ENCODE results near the gene CAST.

The CAST gene

GRCh38 chr5:96675882-96676281 is 13.7 kb downstream of the CAST start:
- DNase-seq: no peak

GRCh38 chr5:96677496-96677895 is 15.3 kb downstream of the CAST start:
- no peak for DNase-seq

GRCh38 chr5:96679293-96679692 is 17.1 kb downstream of the CAST start:
- DNase-seq: no peak

- DNase-seq: no peak
Observed at GRCh38 chr5:96680759-96681470, 18.7 kb downstream of the CAST start.

- no peak for DNase-seq
Observed at GRCh38 chr5:96683392-96683791, 21.2 kb downstream of the CAST start.

- no peak for DNase-seq
Observed at GRCh38 chr5:96683810-96684209, 21.6 kb downstream of the CAST start.

GRCh38 chr5:96687080-96687479 is 24.9 kb downstream of the CAST start:
- no peak for DNase-seq

GRCh38 chr5:96687812-96688453 is 25.8 kb downstream of the CAST start:
- DNase-seq: no peak

- DNase-seq: no peak
Observed at GRCh38 chr5:96690861-96691260, 28.7 kb downstream of the CAST start.

- DNase-seq: no peak
Observed at GRCh38 chr5:96691503-96692303, 29.5 kb downstream of the CAST start.

- no peak for DNase-seq
Observed at GRCh38 chr5:96692441-96692840, 30.3 kb downstream of the CAST start.

- no peak for DNase-seq
Observed at GRCh38 chr5:96699186-96699820, 37.1 kb downstream of the CAST start.

GRCh38 chr5:96702503-96703383 is 40.6 kb downstream of the CAST start:
- peak; percentile 87 for DNase-seq

- DNase-seq: no peak
Observed at GRCh38 chr5:96703384-96703920, 41.3 kb downstream of the CAST start.

- no peak for DNase-seq
Observed at GRCh38 chr5:96703995-96704394, 41.8 kb downstream of the CAST start.

- no peak for DNase-seq
Observed at GRCh38 chr5:96706433-96707111, 44.4 kb downstream of the CAST start.

GRCh38 chr5:96708600-96708999 is 46.4 kb downstream of the CAST start:
- no peak for DNase-seq

- no peak for DNase-seq
Observed at GRCh38 chr5:96709152-96709821, 47.1 kb downstream of the CAST start.

- DNase-seq: no peak
Observed at GRCh38 chr5:96712100-96712746, 50.0 kb downstream of the CAST start.

GRCh38 chr5:96714450-96714849 is 52.3 kb downstream of the CAST start:
- no peak for DNase-seq
